Kidney (tissue), 14 donors: ENCODE results near the gene HRAS. TPM values are rescaled to one million over a fixed set of nuclear protein-coding genes. Genes with fewer than 3 reads are reported as not detected.
A peak's percentile ranks its signal among the peaks of the same experiment; 100 is the strongest.

Source experiments
- DNase-seq, 5 donors: peaks; one replicate each; pipeline ENCODE4 v3.0.0-alpha.2; 2013 to 2020
- FAIRE-seq: peaks from 2 replicates; lab custom pipeline; 2012; peaks lifted over from hg19 to GRCh38; lab: Jason Lieb, UNC
- H3K27ac ChIP-seq, 2 donors: one replicate each; pipeline ENCODE4 v1.7.0; 2013; ENCODE audit warnings: low read depth in 2 of 2, low read length in 2 of 2, inconsistent platforms in 1 of 2
- H3K27me3 ChIP-seq: one replicate; pipeline ENCODE4 v1.7.1; 2013; ENCODE audit warnings: low read length, inconsistent platforms; ENCODE audit not compliant: control insufficient read depth, insufficient read depth
- H3K36me3 ChIP-seq, 3 donors: one replicate each; pipeline versions ENCODE4 v1.7.0 to v1.7.1; 2013; ENCODE audit warnings: low read length in 3 of 3, control low read depth in 1 of 3, inconsistent platforms in 1 of 3; ENCODE audit not compliant: insufficient read depth in 3 of 3, control insufficient read depth in 2 of 3
- H3K4me1 ChIP-seq, 3 donors: one replicate each; pipeline versions ENCODE4 v1.7.0 to v1.7.1; 2013; ENCODE audit warnings: low read length in 3 of 3, inconsistent platforms in 1 of 3, low read depth in 1 of 3; ENCODE audit not compliant: control insufficient read depth in 2 of 3, insufficient read depth in 2 of 3
- H3K4me3 ChIP-seq, 3 donors: one replicate each; pipeline versions ENCODE4 v1.7.0 to v1.8.1; 2013; ENCODE audit warnings: low read length in 3 of 3, control low read depth in 1 of 3, inconsistent platforms in 1 of 3
- H3K9ac ChIP-seq, 3 donors: one replicate each; pipeline versions ENCODE4 v1.7.0 to v1.7.1; 2013; ENCODE audit warnings: low read length in 3 of 3, control low read depth in 1 of 3, inconsistent platforms in 1 of 3
- H3K9me3 ChIP-seq, 3 donors: one replicate each; pipeline versions ENCODE4 v1.7.0 to v1.7.1; 2013; ENCODE audit warnings: low read length in 3 of 3, control low read depth in 1 of 3, inconsistent platforms in 1 of 3; ENCODE audit not compliant: control insufficient read depth in 2 of 3, insufficient read depth in 1 of 3
- intact Hi-C: fragments of 100-400 bp; cut with DNase I; formaldehyde crosslinking; loops from one replicate; pipeline ENCODE4 v1.11.1; 2022
- polyA plus RNA-seq: library from polyadenylated mRNA; stranded (reverse); fragments of 350-450 nt; fragmentation: Illumina TruSeq; extraction: RNeasy Lipid Tissue Mini Kit (QIAGEN cat#74804); gene quantifications from one replicate; pipeline ENCODE4 v1.2.3, GENCODE V29; 2014; ENCODE audit warnings: low read depth, low replicate concordance; ENCODE audit not compliant: insufficient read depth
- total RNA-seq: library from RNA; stranded (reverse); fragmentation: NEBNext Ultra II Directional; extraction: Animal tissue kit (Norgen Biotek cat#: 25700); gene quantifications from one replicate; pipeline ENCODE4 v1.2.1, GENCODE V29; 2021
- TF ChIP-seq, protein P1 (sequence below): IDR thresholded peaks from 3 replicates; pipeline ENCODE4 v1.5.1; 2012; ENCODE audit warnings: mild to moderate bottlenecking, moderate library complexity, borderline replicate concordance; ENCODE audit not compliant: insufficient read depth; ENCODE audit errors: extremely low read depth
- donor health status: control.
- donor health status: control.
- donor health status: control.
- donor health status: control.
- donor health status: control.
- donor health status: DM: yes; HTN: yes; CAD: no.
- donor health status: Normal renal cell carcinoma (clear cell type).

Gene HRAS
- total and polyA plus RNA-seq, 2 donors from 2014 or later, result 66.1 to 100 TPM

DNA sequence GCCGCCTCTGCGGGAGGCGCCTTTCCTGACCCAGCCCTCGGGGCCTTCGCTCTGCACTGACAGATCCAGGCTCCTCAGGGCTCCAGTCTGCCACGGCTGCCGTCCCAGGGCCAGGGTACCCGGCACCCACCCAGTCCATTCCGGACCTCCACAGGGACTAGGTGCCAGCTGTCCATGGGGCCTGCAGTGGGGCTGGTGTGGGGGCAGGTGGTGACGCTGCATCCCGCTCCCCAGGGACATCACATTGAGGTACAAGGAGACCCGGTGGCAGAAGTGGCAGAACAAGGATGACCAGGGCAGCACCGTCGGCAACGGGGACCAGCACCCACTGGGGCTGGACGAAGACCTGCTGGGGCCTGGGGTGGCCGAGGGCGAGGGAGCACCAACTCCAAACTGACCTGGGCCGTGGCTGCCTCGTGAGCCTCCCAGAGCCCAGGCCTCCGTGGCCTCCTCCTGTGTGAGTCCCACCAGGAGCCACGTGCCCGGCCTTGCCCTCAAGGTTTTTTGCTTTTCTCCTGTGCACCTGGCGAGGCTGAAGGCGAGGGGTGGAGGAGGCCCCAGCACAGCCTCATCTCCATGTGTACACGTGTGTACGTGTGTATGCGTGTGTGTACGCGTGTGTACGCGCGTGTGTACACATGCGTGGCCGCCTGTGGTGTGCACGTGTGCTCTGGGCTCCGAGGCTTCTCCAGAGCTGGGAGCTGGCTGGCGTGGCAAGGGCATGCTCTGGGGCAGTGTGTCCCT is 45.0 kb downstream of the HRAS start:
- no peaks in the 10 kb centered on the region for H3K9me3 ChIP-seq
- intact Hi-C loops, result no loop called here
- peaks cover 0 to 4% (median under 1%) of the 10 kb centered on the region in 3 donors for H3K36me3 ChIP-seq
- no peak overlapping the region for H3K4me3 ChIP-seq
- no peaks in the 10 kb centered on the region for H3K4me1 ChIP-seq
- H3K27me3 ChIP-seq, result no peaks in the 10 kb centered on the region
- TF ChIP-seq, protein P1, sequence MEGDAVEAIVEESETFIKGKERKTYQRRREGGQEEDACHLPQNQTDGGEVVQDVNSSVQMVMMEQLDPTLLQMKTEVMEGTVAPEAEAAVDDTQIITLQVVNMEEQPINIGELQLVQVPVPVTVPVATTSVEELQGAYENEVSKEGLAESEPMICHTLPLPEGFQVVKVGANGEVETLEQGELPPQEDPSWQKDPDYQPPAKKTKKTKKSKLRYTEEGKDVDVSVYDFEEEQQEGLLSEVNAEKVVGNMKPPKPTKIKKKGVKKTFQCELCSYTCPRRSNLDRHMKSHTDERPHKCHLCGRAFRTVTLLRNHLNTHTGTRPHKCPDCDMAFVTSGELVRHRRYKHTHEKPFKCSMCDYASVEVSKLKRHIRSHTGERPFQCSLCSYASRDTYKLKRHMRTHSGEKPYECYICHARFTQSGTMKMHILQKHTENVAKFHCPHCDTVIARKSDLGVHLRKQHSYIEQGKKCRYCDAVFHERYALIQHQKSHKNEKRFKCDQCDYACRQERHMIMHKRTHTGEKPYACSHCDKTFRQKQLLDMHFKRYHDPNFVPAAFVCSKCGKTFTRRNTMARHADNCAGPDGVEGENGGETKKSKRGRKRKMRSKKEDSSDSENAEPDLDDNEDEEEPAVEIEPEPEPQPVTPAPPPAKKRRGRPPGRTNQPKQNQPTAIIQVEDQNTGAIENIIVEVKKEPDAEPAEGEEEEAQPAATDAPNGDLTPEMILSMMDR, result no peak
- FAIRE-seq (no peak), DNase-seq (no peak)
- no peak overlapping the region for H3K9ac ChIP-seq
- no peak overlapping the region for H3K27ac ChIP-seq

GRCh38 chr11:489610-490185 is 45.7 kb downstream of the HRAS start:
- H3K9ac ChIP-seq, result no peak overlapping the region
- DNase-seq (peak in 1 of 5 donors; percentile 70), FAIRE-seq (no peak)
- no peak overlapping the region for H3K27ac ChIP-seq
- no peaks in the 10 kb centered on the region for H3K9me3 ChIP-seq
- H3K36me3 ChIP-seq, result peaks cover 0 to 4% (median 0%) of the 10 kb centered on the region in 3 donors
- TF ChIP-seq, protein P1, result no peak
- H3K27me3 ChIP-seq, result no peaks in the 10 kb centered on the region
- intact Hi-C loops, result no loop called here
- no peak overlapping the region for H3K4me3 ChIP-seq
- no peaks in the 10 kb centered on the region for H3K4me1 ChIP-seq

DNA sequence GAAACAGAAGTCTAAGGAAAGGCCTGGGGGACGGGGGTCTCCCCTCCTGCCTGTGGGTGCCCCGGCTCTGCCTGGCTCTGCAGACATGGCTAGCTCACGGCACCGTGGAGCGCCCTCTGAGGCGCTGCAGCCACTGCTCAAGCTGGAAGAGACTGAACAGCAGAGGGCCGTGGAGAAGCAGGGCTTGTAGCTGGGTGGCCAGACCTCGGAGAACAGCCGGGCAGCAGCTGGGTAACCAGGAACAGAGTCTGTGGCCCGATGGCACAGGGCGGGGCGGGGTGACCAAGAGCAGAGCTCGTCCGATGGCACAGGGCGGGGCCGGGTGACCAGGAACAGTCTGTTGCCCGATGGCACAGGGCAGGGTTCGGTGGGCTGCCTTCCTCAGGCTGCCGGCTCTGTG is 46.4 kb downstream of the HRAS start:
- intact Hi-C loops, result no loop called here
- Histone ChIP-seq H3K27me3 (no peaks in the 10 kb centered on the region), H3K36me3 (peaks cover 0 to 4% (median 0%) of the 10 kb centered on the region in 3 donors), H3K9ac (no peak overlapping the region), H3K27ac (no peak overlapping the region), H3K9me3 (no peaks in the 10 kb centered on the region), H3K4me3 (no peak overlapping the region), H3K4me1 (no peaks in the 10 kb centered on the region)
- no peak for DNase-seq
- TF ChIP-seq, protein P1, result no peak
- FAIRE-seq, result no peak
